GM21825 (cell line): Measurements from ENCODE around the gene GRIA1.

Experiments
- ATAC-seq: cut with Tn5 transposase; IDR thresholded peaks from one replicate; pipeline ENCODE4 v1.9.1; 2021; ENCODE audit warnings: mild to moderate bottlenecking, moderate library complexity; ENCODE audit not compliant: unreplicated experiment

Gene GRIA1

DNA sequence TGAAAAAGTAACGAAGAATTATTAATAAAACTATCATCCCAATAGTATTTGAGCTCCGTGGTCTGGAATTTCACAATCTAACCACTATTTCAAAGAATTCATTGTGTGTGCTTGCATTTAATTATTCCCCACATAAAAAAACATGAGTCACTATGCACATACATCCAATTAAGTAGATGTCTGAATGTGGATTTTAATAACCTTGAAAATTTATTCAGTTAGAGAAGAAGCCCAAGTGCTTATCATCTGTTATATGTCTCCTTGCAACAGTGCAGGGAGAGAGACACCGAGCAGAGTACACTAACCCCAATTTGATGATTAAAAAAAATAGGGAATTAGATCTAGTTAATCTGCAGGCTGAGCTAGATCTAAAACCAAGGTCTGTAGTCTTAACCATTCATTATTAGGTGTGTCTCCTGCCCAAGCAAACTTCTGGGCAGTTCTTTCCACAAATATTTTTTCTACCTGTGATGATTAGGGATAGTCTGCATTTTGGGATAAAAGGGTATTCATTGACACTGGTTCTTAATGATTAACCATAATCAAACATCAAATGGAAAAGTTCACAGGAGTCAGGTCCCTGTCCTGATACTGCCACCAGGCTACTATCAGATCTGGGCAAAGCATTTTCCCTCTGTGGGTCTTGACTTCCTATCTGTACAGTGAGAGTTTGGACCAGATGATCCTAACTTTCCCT is 164.2 kb downstream of the GRIA1 start:
- ATAC-seq = no peak

GRCh38 chr5:153655201-153655510 is 164.7 kb downstream of the GRIA1 start:
- no peak for ATAC-seq

DNA sequence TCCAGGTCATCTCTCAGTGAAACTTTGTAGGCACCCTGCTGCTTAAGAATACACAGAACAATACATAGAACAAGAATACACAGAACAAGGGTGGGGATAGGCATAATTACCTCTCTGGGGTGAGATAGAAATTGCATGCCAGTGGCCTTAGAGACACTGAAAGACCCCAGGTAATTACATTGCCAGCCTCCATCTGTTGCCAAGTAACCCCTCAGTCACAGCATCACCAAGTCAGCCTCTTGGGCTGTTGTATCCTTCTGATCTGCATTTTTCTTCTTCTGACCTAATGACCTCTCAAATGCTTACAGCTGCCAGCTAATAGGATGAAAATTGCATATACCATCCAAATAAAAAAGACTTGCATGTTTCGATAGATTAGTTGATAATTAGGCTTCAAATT is 167.7 kb downstream of the GRIA1 start:
- ATAC-seq = no peak

DNA sequence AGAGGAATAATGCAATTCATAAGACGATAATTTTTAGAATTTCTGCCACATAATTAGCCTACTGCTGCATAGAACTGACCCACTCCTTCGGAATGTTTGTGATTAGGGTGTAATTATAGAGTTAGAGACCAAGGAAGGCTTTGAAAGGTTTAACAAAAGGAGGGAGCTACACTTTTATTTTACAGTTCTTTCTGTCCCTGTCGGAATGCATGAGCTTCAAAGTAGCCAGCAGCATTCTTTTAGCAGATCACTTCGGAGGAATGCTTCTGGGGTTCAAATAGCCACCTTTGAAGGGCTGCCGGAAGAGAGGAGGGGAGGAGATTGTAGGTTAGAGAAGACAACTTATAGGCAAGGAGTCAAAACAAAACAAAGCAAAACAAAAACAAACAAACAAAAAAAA is 168.1 kb downstream of the GRIA1 start:
- ATAC-seq = no peak

DNA sequence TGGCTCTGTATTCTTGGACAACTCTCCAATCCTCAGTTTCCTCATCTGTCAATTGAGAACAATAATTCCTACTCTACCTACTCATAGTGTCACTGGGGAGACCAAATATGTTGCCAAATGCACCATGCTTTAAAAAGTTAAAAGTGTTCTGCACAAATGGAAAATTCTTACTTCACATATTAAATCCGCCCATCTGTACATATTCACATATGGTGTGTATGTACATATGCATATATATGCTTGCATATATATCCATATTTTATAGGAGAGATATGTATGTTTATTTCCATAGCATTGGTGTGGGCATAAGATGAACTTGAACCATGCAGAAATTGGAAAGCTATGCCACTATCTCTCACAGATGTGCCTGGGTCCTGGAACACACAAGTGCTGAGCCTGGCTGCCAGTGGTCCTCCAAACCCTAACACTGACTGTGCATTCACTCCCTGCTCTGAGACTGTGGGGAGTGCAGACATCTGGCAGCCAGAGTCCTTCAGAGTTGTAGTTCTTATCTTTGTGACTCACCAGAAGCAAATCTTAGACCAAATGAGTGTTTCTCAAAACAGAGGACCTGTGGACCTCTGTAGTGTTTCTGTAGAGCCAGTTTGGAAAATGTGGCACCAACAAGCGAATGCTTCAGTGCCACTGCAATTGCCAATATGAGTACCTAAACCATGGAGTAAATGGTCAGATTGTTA is 168.7 kb downstream of the GRIA1 start:
- no peak for ATAC-seq

DNA sequence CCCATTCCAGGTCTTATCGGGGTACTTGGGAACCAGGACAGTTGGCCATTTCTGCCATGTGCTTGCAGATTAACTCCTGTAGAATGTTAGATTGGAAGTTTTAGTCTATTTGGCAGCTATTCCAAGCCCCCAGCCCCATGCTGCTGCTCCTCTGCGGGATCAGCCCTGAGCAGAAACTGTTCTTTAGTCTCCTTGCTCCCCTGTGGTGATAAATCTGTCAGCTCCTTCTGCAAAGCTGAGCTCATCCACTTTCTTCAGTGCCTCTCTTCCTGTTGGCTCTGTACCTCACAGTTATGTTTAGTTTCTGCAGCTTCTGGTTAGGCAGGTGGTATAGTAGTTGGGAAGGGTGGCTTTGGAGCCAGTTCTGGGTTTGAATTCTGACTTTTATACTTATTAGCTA is 170.4 kb downstream of the GRIA1 start:
- no peak for ATAC-seq

- ATAC-seq = no peak
These were observed 171.4 kb downstream of the GRIA1 start for GRCh38 chr5:153661897-153662296.

DNA sequence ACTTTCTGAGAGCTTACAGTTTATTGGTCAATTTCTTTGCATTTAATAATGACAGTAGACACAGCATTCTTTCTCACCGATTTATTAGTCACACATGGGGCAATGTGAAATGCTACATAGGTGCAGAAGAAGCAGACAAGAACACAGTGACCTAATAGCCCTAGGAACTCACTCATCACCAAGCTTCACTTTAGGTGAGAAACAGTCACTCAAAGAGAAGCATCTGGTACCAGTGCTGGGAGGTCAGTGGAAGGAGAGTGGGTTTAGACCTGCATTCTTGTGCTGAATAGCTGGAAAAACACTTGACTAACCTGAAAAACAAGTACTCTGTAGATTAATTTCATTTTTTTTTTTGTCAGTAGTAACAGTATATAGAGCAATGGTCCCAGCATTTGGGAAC is 179.6 kb downstream of the GRIA1 start:
- ATAC-seq = no peak

DNA sequence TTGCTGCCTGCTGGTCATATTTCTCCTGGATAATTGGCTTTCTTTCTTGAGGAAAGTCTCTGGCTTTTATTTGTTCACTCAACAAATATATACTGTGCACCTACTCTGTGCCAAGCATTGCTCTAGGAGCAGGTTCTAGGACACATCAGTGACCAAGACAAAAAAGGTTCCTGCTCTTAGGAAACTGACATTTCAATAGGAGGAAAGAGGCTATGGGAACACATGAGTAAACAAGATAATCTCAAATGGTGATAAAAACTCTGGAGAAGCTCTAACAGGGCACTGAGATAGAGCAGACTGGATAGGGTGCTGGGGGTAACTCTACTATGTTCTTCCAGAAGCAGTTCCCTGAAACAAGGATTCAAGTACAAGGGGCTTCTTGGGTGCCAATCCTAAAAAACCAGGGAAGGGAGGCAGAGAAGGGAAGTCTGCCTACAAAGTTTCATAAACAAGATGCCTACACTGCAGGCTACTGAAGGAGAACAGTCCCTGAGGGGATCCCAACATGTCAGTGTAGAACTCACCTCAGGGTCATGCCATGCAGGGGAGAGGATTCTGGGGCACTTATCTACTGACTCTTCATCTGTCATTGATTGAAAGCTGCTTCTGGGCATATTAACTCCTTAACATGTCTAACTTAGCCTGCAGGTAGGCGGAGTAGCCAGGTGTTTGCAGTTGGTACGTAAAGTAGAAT is 181.3 kb downstream of the GRIA1 start:
- ATAC-seq = no peak

DNA sequence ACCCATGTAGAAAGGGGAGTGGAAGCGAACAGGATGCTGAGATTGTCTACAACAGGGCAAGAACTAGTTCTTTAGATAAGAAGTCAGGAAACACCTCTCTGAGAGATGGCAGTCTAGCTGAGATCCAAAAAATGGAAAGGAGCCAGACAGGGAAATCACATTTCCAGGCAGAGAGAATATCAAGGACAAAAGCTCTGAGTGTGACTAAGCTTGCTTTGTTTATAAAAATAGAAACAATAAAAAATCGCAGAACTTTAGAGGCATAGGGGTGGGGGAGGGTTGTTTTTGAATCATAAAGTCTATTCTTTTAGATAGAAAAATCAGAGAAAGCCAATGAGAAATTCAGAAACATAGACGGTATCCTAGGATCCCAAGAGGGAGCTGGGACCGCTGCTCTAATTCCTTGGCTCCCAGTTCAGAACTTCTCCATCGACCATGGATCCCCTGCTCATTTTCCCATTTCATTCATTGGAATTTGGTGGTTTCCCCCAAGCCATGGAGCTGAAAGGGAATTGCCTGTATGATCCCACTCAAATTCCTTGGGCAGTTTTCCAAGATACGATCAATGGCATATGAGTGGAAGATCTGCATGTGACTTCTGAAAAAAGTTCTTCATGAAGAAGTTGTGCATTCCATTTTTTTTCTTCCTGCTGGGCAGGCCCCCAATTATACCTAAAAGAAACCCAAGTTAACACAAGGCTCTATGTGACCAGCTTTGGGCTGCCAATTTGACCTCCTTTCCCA is 182.0 kb downstream of the GRIA1 start:
- ATAC-seq = no peak

- no peak for ATAC-seq
These were observed 183.9 kb downstream of the GRIA1 start for GRCh38 chr5:153674356-153674755.

GRCh38 chr5:153676406-153676805 is 185.9 kb downstream of the GRIA1 start:
- ATAC-seq = no peak

- no peak for ATAC-seq
These were observed 186.4 kb downstream of the GRIA1 start for GRCh38 chr5:153676821-153677220.

GRCh38 chr5:153678617-153679329 is 188.3 kb downstream of the GRIA1 start:
- no peak for ATAC-seq

- ATAC-seq = no peak
These were observed 199.8 kb downstream of the GRIA1 start for GRCh38 chr5:153690236-153690635.

DNA sequence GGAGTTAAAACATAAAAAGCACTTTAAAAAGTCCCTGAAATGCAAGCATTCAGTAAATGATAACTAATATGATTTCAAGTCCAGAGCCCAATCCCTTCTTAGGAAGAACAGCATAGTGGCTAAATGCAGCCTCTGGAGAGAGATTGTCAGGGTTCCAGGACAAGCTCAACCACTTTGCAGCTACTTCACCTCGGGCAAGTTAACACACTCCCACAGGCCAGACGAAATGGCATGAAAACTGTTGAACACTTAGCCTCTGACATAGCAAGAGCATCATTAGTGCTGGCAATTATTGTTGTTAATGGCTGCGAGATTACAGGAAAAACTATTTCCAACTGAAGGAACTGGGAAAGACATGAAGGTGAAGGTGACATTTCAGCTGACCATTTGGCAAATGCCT is 205.8 kb downstream of the GRIA1 start:
- no peak for ATAC-seq

DNA sequence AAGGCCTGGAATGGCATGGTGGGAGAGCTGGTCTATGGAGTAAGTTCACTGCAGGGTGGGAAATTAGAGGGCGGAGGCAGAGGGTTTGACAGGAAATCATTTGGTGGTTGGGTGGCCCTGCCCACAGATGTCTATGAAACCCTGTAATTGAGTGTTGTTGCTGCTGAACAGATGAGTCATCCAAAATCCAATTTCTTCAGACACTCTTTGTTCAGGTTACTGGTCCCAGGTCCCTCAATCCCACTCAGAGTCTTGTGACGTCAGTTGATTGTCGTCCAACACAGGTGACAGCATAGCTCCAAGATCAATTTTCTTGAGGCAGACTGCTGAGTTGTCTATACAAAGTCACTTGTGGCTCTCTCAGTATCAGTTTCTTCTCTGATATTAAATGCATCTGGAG is 208.6 kb downstream of the GRIA1 start:
- no peak for ATAC-seq

- no peak for ATAC-seq
These were observed 210.5 kb downstream of the GRIA1 start for GRCh38 chr5:153700940-153701339.

DNA sequence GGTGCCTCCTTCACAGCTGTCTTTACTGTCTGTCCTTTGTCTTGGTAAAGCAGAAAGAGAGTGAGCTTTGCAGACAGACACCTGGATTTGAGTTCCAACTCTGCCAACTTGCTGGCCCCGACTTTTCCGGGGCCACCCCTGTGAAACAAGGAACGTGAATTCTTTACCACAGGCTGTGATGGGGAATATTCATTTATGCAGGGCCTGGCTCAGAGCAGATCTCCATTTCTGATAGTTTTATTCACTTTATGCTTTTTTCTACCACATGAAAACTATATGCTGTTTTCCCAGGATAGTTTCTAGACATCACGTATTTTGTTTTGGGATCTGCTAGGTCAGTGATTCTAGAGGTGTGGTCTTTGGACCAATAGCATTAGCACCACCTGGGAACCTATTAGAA is 211.8 kb downstream of the GRIA1 start:
- ATAC-seq = no peak

DNA sequence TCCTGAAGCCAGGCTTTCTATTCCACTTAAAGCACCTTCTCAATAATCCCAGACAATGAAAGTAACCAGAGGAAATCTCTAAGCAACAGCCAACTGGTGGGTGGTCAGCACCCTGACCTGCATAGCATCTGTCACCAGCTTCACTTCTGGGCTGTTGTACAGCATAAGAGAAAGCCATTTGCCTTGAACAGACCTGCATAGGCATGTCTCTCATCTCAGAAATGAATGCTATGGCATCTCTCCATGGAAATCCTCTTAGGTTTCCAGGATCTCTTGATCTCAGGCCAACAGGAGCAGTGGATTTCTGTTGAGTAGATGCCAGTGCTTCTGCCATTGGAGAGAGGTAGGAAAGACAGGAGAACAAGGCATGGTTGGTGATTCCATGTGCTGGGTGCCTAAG is 213.6 kb downstream of the GRIA1 start:
- ATAC-seq = no peak

DNA sequence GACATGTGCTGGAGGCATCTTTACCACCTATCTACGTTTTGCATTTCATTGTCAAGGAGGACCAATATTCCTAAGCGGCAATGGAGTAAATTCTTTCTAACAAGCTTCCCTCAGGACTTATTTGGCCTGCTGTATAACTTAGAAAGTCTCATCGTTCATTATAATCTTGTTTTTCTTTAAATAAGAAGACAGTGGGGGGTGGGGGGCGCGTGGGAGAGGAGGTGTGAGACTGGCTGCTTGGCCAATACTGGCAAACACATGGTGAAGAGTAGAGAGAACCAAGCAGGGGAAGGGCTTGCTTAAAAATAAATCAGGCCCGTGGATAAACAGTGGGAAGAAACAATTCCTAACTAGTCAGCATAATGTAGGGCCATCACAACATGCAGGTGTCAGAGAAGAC is 217.2 kb downstream of the GRIA1 start:
- no peak for ATAC-seq
